ENCODE measurements around the gene NRXN2. TPM values are rescaled to one million over a fixed set of nuclear protein-coding genes. Genes with fewer than 3 reads are reported as not detected.

Gene NRXN2
- total and polyA plus RNA-seq, 10 of the 15 experiments (the other 5 are each of a cell fraction or from before 2014, with no cell fraction given), result 0.03 to 1.4 (median 0.23) TPM

GRCh38 chr11:64660205-64660604, 62.8 kb downstream of the NRXN2 start:
- ChIA-PET RAD21 (ENCODE audit: unreplicated experiment) (interaction anchor here (1.0 kb wide), 1 partner anchor 29 kb away, joined by 3 read pairs; no protein-coding TSS in a partner anchor), SMC1A (ENCODE audit: uncharacterized antibody, unreplicated experiment) (interaction anchor here (1.2 kb wide), 1 partner anchor 14 kb away, joined by 3 read pairs; no protein-coding TSS in a partner anchor), POLR2A (no interaction called here), CTCF (interaction anchor here (0.8 to 4.6 kb wide), 4 partner anchors 8 to 29 kb away, joined by 3 to 21 read pairs (median 12); no protein-coding TSS in a partner anchor)
- no peaks in the 10 kb centered on the region for H3K27me3 ChIP-seq (replicated peaks in 1 of 2; ENCODE audit: control insufficient read depth in 2 of 2, insufficient read depth in 2 of 2, low read length in 1 of 2)
- no peak overlapping the region for H3K27ac ChIP-seq (ENCODE audit: control insufficient read depth, insufficient read depth)
- FAIRE-seq (no peak), ATAC-seq (no peak), DNase-seq (ENCODE audit: low read depth, low spot score) (no peak)
- no peak overlapping the region for H3K9ac ChIP-seq (ENCODE audit: control insufficient read depth, insufficient read depth, low read length)
- no peaks in the 10 kb centered on the region for H3K9me3 ChIP-seq (replicated peaks; ENCODE audit: control insufficient read depth, insufficient read depth, low read length)
- peaks cover 4% of the 10 kb centered on the region for H3K4me1 ChIP-seq (ENCODE audit: control insufficient read depth, insufficient read depth, low read length)
- no peak overlapping the region for H2AFZ ChIP-seq (ENCODE audit: control insufficient read depth, low read depth, low read length)
- in situ Hi-C loops (cut with MboI), result no loop called here
- WGBS (ENCODE audit: insufficient coverage, insufficient replicate concordance, low lambda C conversion rate, missing lambda C conversion rate), result 45% methylated on average over 10 of the region's 10 CpGs
- no peak overlapping the region for H3K4me2 ChIP-seq (ENCODE audit: control insufficient read depth, insufficient read depth)
- intact Hi-C loops (cut with micrococcal nuclease; ENCODE audit: unreplicated experiment), result no loop called here
- no peaks in the 10 kb centered on the region for H3K36me3 ChIP-seq (ENCODE audit: control insufficient read depth in 2 of 2, insufficient read depth in 2 of 2, low read length in 1 of 2)
- no TSS peak for BruUV-seq (replicated peaks)
- H3K4me3 ChIP-seq, result no peak overlapping the region
- H4K20me1 ChIP-seq (ENCODE audit: control insufficient read depth, insufficient read depth), result no peaks in the 10 kb centered on the region
- H3K79me2 ChIP-seq (ENCODE audit: control insufficient read depth, insufficient read depth, low read length), result no peaks in the 10 kb centered on the region
- no peak for TF ChIP-seq MYC (IDR thresholded peaks at IDR 0.05; ENCODE audit: insufficient read depth, insufficient read length, insufficient replicate concordance, low read length, severe bottlenecking)
- no peak for TF ChIP-seq RBBP5 (conservative IDR thresholded peaks at IDR 0.05)
- no peak for TF ChIP-seq HDGF (IDR thresholded peaks at IDR 0.05)
- TF ChIP-seq SIN3A (IDR thresholded peaks at IDR 0.05; ENCODE audit: low read depth, low read length), result no peak
- TF ChIP-seq ZNF274 (IDR thresholded peaks at IDR 0.05; ENCODE audit: insufficient read depth, insufficient read length), result no peak
- TF ChIP-seq WRNIP1 (IDR thresholded peaks at IDR 0.05; ENCODE audit: borderline replicate concordance, low read depth, low read length), result no peak
- TF ChIP-seq NFYA (IDR thresholded peaks at IDR 0.05; ENCODE audit: borderline replicate concordance, low read depth, low read length), result no peak
- TF ChIP-seq BRCA1 (IDR thresholded peaks at IDR 0.05; ENCODE audit: low read depth, low read length), result no peak
- TF ChIP-seq, protein P1, sequence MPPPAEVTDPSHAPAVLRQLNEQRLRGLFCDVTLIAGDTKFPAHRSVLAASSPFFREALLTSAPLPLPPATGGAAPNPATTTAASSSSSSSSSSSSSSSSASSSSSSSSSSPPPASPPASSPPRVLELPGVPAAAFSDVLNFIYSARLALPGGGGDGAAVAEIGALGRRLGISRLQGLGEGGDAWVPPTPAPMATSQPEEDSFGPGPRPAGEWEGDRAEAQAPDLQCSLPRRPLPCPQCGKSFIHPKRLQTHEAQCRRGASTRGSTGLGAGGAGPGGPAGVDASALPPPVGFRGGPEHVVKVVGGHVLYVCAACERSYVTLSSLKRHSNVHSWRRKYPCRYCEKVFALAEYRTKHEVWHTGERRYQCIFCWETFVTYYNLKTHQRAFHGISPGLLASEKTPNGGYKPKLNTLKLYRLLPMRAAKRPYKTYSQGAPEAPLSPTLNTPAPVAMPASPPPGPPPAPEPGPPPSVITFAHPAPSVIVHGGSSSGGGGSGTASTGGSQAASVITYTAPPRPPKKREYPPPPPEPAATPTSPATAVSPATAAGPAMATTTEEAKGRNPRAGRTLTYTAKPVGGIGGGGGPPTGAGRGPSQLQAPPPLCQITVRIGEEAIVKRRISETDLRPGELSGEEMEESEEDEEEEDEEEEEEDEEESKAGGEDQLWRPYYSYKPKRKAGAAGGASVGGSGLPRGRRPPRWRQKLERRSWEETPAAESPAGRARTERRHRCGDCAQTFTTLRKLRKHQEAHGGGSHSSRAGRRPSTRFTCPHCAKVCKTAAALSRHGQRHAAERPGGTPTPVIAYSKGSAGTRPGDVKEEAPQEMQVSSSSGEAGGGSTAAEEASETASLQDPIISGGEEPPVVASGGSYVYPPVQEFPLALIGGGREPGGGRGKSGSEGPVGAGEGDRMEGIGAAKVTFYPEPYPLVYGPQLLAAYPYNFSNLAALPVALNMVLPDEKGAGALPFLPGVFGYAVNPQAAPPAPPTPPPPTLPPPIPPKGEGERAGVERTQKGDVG (CRISPR knock-in tag; IDR thresholded peaks at IDR 0.05), result no peak
- no peak for TF ChIP-seq PRDM15 (CRISPR knock-in tag; IDR thresholded peaks at IDR 0.05)
- TF ChIP-seq KLF5 (IDR thresholded peaks at IDR 0.05; ENCODE audit: partially characterized antibody), result no peak
- TF ChIP-seq TBL1XR1 (IDR thresholded peaks at IDR 0.05; ENCODE audit: low read depth, low read length), result no peak
- no peak for TF ChIP-seq PAX5 (IDR thresholded peaks at IDR 0.05; ENCODE audit: borderline replicate concordance, low read depth, low read length)
- TF ChIP-seq ELK1 (IDR thresholded peaks at IDR 0.05; ENCODE audit: low read depth, low read length), result no peak
- TF ChIP-seq ZBED1 (IDR thresholded peaks at IDR 0.05; ENCODE audit: borderline replicate concordance), result no peak
